Liver (tissue), 9 donors: Measurements from ENCODE around the gene FAM111A. TPM values are rescaled to one million over a fixed set of nuclear protein-coding genes. Genes with fewer than 3 reads are reported as not detected.
A peak's percentile ranks its signal among the peaks of the same experiment; 100 is the strongest.
"Not testable (repeated sequence)": the region's sequence is repeated elsewhere in the genome, so short reads cannot be mapped to it uniquely, and the experiment has no call there.

Experiments used
- DNase-seq: peaks from one replicate; pipeline ENCODE4 v3.0.0-alpha.2; 2017; ENCODE audit warnings: low spot score
- H3K27ac ChIP-seq, 2 donors: one replicate each; pipeline ENCODE4 v1.7.0; 2013; ENCODE audit warnings: inconsistent platforms in 2 of 2, low read length in 2 of 2, control low read depth in 1 of 2, low read depth in 1 of 2, mild to moderate bottlenecking in 1 of 2
- H3K27me3 ChIP-seq, 4 donors: one replicate each; pipeline versions ENCODE4 v1.6.1 to v1.7.0; 2013; ENCODE audit warnings: low read length in 3 of 4, inconsistent platforms in 1 of 4, mild to moderate bottlenecking in 1 of 4, moderate library complexity in 1 of 4; ENCODE audit not compliant: control insufficient read depth in 4 of 4, insufficient read depth in 4 of 4
- H3K36me3 ChIP-seq, 4 donors: one replicate each; pipeline versions ENCODE4 v1.6.1 to v1.7.0; 2013; ENCODE audit warnings: low read length in 3 of 4, mild to moderate bottlenecking in 3 of 4, low read depth in 1 of 4, moderate library complexity in 1 of 4; ENCODE audit not compliant: control insufficient read depth in 4 of 4, insufficient read depth in 3 of 4
- H3K4me1 ChIP-seq, 4 donors: one replicate each; pipeline versions ENCODE4 v1.6.1 to v1.7.0; 2013; ENCODE audit warnings: low read length in 3 of 4, mild to moderate bottlenecking in 3 of 4, moderate library complexity in 1 of 4; ENCODE audit not compliant: control insufficient read depth in 4 of 4, insufficient read depth in 4 of 4
- H3K4me3 ChIP-seq, 3 donors: one replicate each; pipeline versions ENCODE4 v1.6.1 to v1.7.0; 2013; ENCODE audit warnings: low read length in 3 of 3, control low read depth in 1 of 3, low read depth in 1 of 3, mild to moderate bottlenecking in 1 of 3
- H3K9ac ChIP-seq, 2 donors: one replicate each; pipeline ENCODE4 v1.7.0; 2013; ENCODE audit warnings: low read length in 2 of 2, mild to moderate bottlenecking in 2 of 2, moderate library complexity in 2 of 2, control low read depth in 1 of 2, low read depth in 1 of 2
- H3K9me3 ChIP-seq, 4 donors: one replicate each; pipeline versions ENCODE4 v1.6.1 to v1.7.0; 2013; ENCODE audit warnings: low read length in 3 of 4; ENCODE audit not compliant: control insufficient read depth in 4 of 4
- ATF3 ChIP-seq: IDR thresholded peaks from 2 replicates; pipeline ENCODE4 v1.6.1; 2016; ENCODE audit warnings: antibody characterized with exemption
- CTCF ChIP-seq: fragments of 150-350 bp; IDR thresholded peaks from 2 replicates; pipeline ENCODE4 v1.5.1; 2017; ENCODE audit warnings: improper control_type of control experiment, low read depth, low read length; ENCODE audit not compliant: missing input control
- FOXA1 ChIP-seq: IDR thresholded peaks from 2 replicates; pipeline ENCODE4 v1.6.1; 2016; ENCODE audit warnings: antibody characterized with exemption
- FOXA2 ChIP-seq: IDR thresholded peaks from 2 replicates; pipeline ENCODE4 v1.6.1; 2016; ENCODE audit warnings: antibody characterized with exemption
- GABPA ChIP-seq, 2 donors: IDR thresholded peaks in 1 of 2; conservative IDR thresholded peaks in 1 of 2; 2 replicates each; pipeline ENCODE4 v1.6.1; 2016; ENCODE audit warnings: antibody characterized with exemption in 2 of 2, mild to moderate bottlenecking in 1 of 2, moderate library complexity in 1 of 2
- HNF4A ChIP-seq, 2 donors: conservative IDR thresholded peaks; 2 replicates each; pipeline ENCODE4 v1.6.1; 2016; ENCODE audit warnings: antibody characterized with exemption in 2 of 2, mild to moderate bottlenecking in 2 of 2
- HNF4G ChIP-seq: IDR thresholded peaks from 2 replicates; pipeline ENCODE4 v1.6.1; 2016; ENCODE audit warnings: antibody characterized with exemption
- JUND ChIP-seq, 2 donors: IDR thresholded peaks; 2 replicates each; pipeline ENCODE4 v1.6.1; 2016; ENCODE audit warnings: antibody characterized with exemption in 2 of 2
- NR2F2 ChIP-seq: IDR thresholded peaks from 2 replicates; pipeline ENCODE4 v1.6.1; 2016; ENCODE audit warnings: antibody characterized with exemption
- RAD21 ChIP-seq, 2 donors: IDR thresholded peaks; 2 replicates each; pipeline ENCODE4 v1.6.1; 2016; ENCODE audit warnings: antibody characterized with exemption in 2 of 2, mild to moderate bottlenecking in 2 of 2
- REST ChIP-seq: IDR thresholded peaks from 2 replicates; pipeline ENCODE4 v1.6.1; 2016; ENCODE audit warnings: antibody characterized with exemption, mild to moderate bottlenecking
- RXRA ChIP-seq, 2 donors: IDR thresholded peaks; 2 replicates each; pipeline ENCODE4 v1.6.1; 2017 to 2018; ENCODE audit warnings: antibody characterized with exemption in 2 of 2, mild to moderate bottlenecking in 1 of 2
- SP1 ChIP-seq: IDR thresholded peaks from 2 replicates; pipeline ENCODE4 v1.6.1; 2018; ENCODE audit warnings: antibody characterized with exemption, mild to moderate bottlenecking
- TAF1 ChIP-seq: conservative IDR thresholded peaks from 2 replicates; pipeline ENCODE4 v1.6.1; 2016; ENCODE audit warnings: antibody characterized with exemption, mild to moderate bottlenecking
- YY1 ChIP-seq: IDR thresholded peaks from 2 replicates; pipeline ENCODE4 v1.6.1; 2016; ENCODE audit warnings: antibody characterized with exemption, mild to moderate bottlenecking
- ZBTB33 ChIP-seq: IDR thresholded peaks from 2 replicates; pipeline ENCODE4 v1.6.1; 2016; ENCODE audit warnings: antibody characterized with exemption
- WGBS: extraction: QIAGEN DNeasy Blood & Tissue Kit; methylation state at CpG from one replicate; pipeline ENCODE4 v1.1.7; 2013; 5-methylcytosine and 5-hydroxymethylcytosine counted together
- polyA plus RNA-seq, 2 donors: library from polyadenylated mRNA; stranded (reverse) in 1 of 2; unstranded in 1 of 2; fragments of 200-250 nt in 1 of 2; fragments of >200 nt in 1 of 2; fragmentation: Nextera tagmentation in 1 of 2; extraction: Ambion mirVana in 1 of 2; gene quantifications; one replicate each; pipeline versions ENCODE4 v1.2.1 to v1.2.3, GENCODE V29; 2013 to 2015
- total RNA-seq, 2 donors: library from RNA; depleted of rRNA; stranded (reverse); fragments of >200 nt; gene quantifications; one replicate each; pipeline ENCODE4 v1.2.3, GENCODE V29; 2014
- donor health status: healthy.
- donor health status: healthy.
- donor health status: healthy.
- donor health status: healthy.
- donor health status: healthy.

FAM111A gene
- total and polyA plus RNA-seq, 4 donors = 5.9 to 27.0 (median 14.2) TPM

- TF ChIP-seq RAD21 (IDR thresholded peaks at IDR 0.05) (peak; percentile 92 to 98), NR2F2 (no peak), RXRA (IDR thresholded peaks at IDR 0.05) (peak in 1 of 2 donors; percentile 8), HNF4G (no peak), YY1 (no peak)
Measured at GRCh38 chr11:59135648-59136461, 6.8 kb upstream of the FAM111A start (continued).

GRCh38 chr11:59136551-59136950, 6.1 kb upstream of the FAM111A start:
- not testable (repeated sequence) for H3K27ac ChIP-seq, H3K9me3 ChIP-seq, H3K4me3 ChIP-seq, H3K4me1 ChIP-seq, DNase-seq, H3K27me3 ChIP-seq, H3K9ac ChIP-seq
- WGBS = 71% methylated on average over 6 of the region's 6 CpGs
- peaks cover 0 to 10% (median 3%) of the 10 kb centered on the region in 4 donors for H3K36me3 ChIP-seq

GRCh38 chr11:59137190-59137589, 5.5 kb upstream of the FAM111A start:
- Histone ChIP-seq H3K27me3 (no peaks in the 10 kb centered on the region), H3K4me3 (no peak overlapping the region), H3K4me1 (peaks cover 0 to 8% (median 4%) of the 10 kb centered on the region in 4 donors), H3K27ac (no peak overlapping the region), H3K36me3 (peaks cover 0 to 10% (median 2%) of the 10 kb centered on the region in 4 donors), H3K9ac (no peak overlapping the region), H3K9me3 (no peaks in the 10 kb centered on the region)
- DNase-seq = no peak
- 97% methylated on average over 17 of the region's 17 CpGs for WGBS
- no peak for TF ChIP-seq RXRA (IDR thresholded peaks at IDR 0.05)

GRCh38 chr11:59138643-59139042, 4.0 kb upstream of the FAM111A start:
- DNase-seq = no peak

More at GRCh38 chr11:59138643-59139042, 4.0 kb upstream of the FAM111A start:
- Histone ChIP-seq H3K9me3 (no peaks in the 10 kb centered on the region), H3K9ac (no peak overlapping the region), H3K27ac (no peak overlapping the region), H3K4me3 (no peak overlapping the region), H3K27me3 (no peaks in the 10 kb centered on the region), H3K4me1 (peaks cover 0 to 15% (median 12%) of the 10 kb centered on the region in 4 donors), H3K36me3 (peaks cover 0 to 10% (median 2%) of the 10 kb centered on the region in 4 donors)
- 63% methylated on average over 2 of the region's 2 CpGs for WGBS
- TF ChIP-seq RXRA (IDR thresholded peaks at IDR 0.05) = no peak
- no peak for TF ChIP-seq FOXA1
- TF ChIP-seq HNF4G = no peak
- no peak for TF ChIP-seq ATF3
- no peak for TF ChIP-seq ZBTB33
- no peak for TF ChIP-seq GABPA (IDR thresholded peaks at IDR 0.05 in 1 of 2, conservative IDR thresholded peaks at IDR 0.05 in 1 of 2)
- no peak for TF ChIP-seq CTCF
- no peak for TF ChIP-seq YY1
- no peak for TF ChIP-seq JUND (IDR thresholded peaks at IDR 0.05)
- no peak for TF ChIP-seq REST
- no peak for TF ChIP-seq TAF1
- TF ChIP-seq FOXA2 = no peak
- no peak for TF ChIP-seq HNF4A (conservative IDR thresholded peaks at IDR 0.05)
- no peak for TF ChIP-seq RAD21 (IDR thresholded peaks at IDR 0.05)
- TF ChIP-seq NR2F2 = no peak
- no peak for TF ChIP-seq SP1
